Smooth muscle cell (in vitro differentiated cells): ENCODE results near the gene CCNH. TPM values are rescaled to one million over a fixed set of nuclear protein-coding genes. Genes with fewer than 3 reads are reported as not detected.

Source experiments
- DNase-seq: peaks from one replicate; lab custom pipeline; 2025; ENCODE audit not compliant: unreplicated experiment; lab: John Stamatoyannopoulos, UW
- H2AFZ ChIP-seq: fragments of 200-600 bp; sonication (generic); 2 replicates; pipeline ENCODE4 v1.6.0; 2016; ENCODE audit warnings: antibody characterized with exemption, low read depth, mild to moderate bottlenecking
- H3F3A ChIP-seq: fragments of 200-600 bp; sonication (generic); 2 replicates; pipeline ENCODE4 v1.6.0; 2017; ENCODE audit warnings: antibody characterized with exemption, low read depth
- H3K27ac ChIP-seq: fragments of 200-600 bp; sonication (generic); 2 replicates; pipeline ENCODE4 v1.5.1; 2016; ENCODE audit warnings: low read depth, mild to moderate bottlenecking
- H3K27me3 ChIP-seq: fragments of 200-600 bp; sonication (generic); 2 replicates; pipeline ENCODE4 v1.6.1; 2016; ENCODE audit warnings: low read depth, mild to moderate bottlenecking
- H3K36me3 ChIP-seq: fragments of 200-600 bp; sonication (generic); 2 replicates; pipeline ENCODE4 v1.5.1; 2016; ENCODE audit warnings: low read depth
- H3K4me1 ChIP-seq: fragments of 200-600 bp; sonication (generic); 2 replicates; pipeline ENCODE4 v1.5.1; 2016; ENCODE audit warnings: low read depth
- H3K4me2 ChIP-seq: fragments of 200-600 bp; sonication (generic); 2 replicates; pipeline ENCODE4 v1.6.0; 2016; ENCODE audit warnings: mild to moderate bottlenecking
- H3K4me3 ChIP-seq: fragments of 200-600 bp; sonication (generic); 2 replicates; pipeline ENCODE4 v1.5.1; 2016; ENCODE audit warnings: mild to moderate bottlenecking
- H3K79me2 ChIP-seq: fragments of 200-600 bp; sonication (generic); 2 replicates; pipeline ENCODE4 v1.6.0; 2016; ENCODE audit warnings: low read depth, mild to moderate bottlenecking
- H3K9ac ChIP-seq: fragments of 200-600 bp; sonication (generic); 2 replicates; pipeline ENCODE4 v1.6.0; 2016; ENCODE audit warnings: low read depth
- H3K9me3 ChIP-seq: fragments of 200-600 bp; sonication (generic); replicated peaks from 2 replicates; pipeline ENCODE4 v1.5.1; 2016; ENCODE audit warnings: low read depth
- H4K20me1 ChIP-seq: fragments of 200-600 bp; sonication (generic); 2 replicates; pipeline ENCODE4 v1.6.0; 2016; ENCODE audit warnings: low read depth
- WGBS: methylation state at CpG from one replicate; pipeline ENCODE4 v1.1.7; 2016; ENCODE audit warnings: low lambda C conversion rate; 5-methylcytosine and 5-hydroxymethylcytosine counted together
- polyA plus RNA-seq: library from polyadenylated mRNA; unstranded; fragments of >200 nt; fragmentation: Nextera tagmentation; extraction: Ambion mirVana; gene quantifications from 2 replicates; pipeline ENCODE4 v1.2.1, GENCODE V29; 2016
- total RNA-seq: library from RNA; depleted of rRNA; stranded (reverse); fragments of >200 nt; gene quantifications from 2 replicates; pipeline ENCODE4 v1.2.3, GENCODE V29; 2014
- TF ChIP-seq, protein P1 (sequence below): fragments of 200-600 bp; sonication (generic); IDR thresholded peaks from 2 replicates; pipeline ENCODE4 v1.5.1; 2017; ENCODE audit warnings: borderline replicate concordance, mild to moderate bottlenecking, antibody characterized with exemption; ENCODE audit not compliant: insufficient read depth, poor library complexity, severe bottlenecking

Gene CCNH
- total and polyA plus RNA-seq, 2 experiments from 2014 or later = 33.2 to 96.7 TPM

DNA sequence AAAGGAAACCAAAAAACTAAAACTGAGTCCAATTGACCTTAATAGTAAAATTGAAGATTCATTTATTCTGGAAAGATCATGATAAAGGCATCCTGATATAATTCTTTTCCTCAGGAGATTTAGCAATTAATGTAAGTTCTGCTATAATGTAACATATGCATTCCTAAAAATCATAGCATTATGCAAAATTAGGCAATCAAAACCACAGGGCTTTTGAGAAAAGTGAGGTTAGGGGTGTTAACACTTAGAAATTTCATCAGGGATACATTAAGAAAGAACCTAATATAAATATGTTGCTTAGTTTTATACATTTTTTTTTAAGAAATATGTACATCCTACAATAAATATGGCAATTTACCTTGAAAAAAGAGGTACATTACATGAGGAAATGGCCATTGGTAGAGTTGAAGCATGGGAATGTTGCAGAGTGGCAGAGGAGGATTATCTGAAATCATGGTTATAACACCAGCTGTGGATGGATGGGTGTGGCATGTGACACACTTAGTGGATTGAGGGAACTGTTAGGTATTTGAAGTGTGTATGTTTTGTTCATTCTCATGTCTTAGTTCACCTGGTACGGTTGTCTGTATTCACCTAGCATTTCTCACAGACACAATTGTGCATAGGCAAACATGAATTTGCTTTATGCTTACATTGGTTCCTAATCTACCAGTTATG is 51.1 kb downstream of the CCNH start:
- no peaks in the 10 kb centered on the region for H3K4me1 ChIP-seq
- H3K79me2 ChIP-seq = no peaks in the 10 kb centered on the region
- H3K27me3 ChIP-seq = no peaks in the 10 kb centered on the region
- no peak overlapping the region for H3K9ac ChIP-seq
- H3K4me2 ChIP-seq = peak overlapping the region; percentile 37
- H3K4me3 ChIP-seq = no peak overlapping the region
- peaks cover 10% of the 10 kb centered on the region for H4K20me1 ChIP-seq
- TF ChIP-seq, protein P1, sequence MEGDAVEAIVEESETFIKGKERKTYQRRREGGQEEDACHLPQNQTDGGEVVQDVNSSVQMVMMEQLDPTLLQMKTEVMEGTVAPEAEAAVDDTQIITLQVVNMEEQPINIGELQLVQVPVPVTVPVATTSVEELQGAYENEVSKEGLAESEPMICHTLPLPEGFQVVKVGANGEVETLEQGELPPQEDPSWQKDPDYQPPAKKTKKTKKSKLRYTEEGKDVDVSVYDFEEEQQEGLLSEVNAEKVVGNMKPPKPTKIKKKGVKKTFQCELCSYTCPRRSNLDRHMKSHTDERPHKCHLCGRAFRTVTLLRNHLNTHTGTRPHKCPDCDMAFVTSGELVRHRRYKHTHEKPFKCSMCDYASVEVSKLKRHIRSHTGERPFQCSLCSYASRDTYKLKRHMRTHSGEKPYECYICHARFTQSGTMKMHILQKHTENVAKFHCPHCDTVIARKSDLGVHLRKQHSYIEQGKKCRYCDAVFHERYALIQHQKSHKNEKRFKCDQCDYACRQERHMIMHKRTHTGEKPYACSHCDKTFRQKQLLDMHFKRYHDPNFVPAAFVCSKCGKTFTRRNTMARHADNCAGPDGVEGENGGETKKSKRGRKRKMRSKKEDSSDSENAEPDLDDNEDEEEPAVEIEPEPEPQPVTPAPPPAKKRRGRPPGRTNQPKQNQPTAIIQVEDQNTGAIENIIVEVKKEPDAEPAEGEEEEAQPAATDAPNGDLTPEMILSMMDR = no peak
- peak overlapping the region; percentile 57 for H3K27ac ChIP-seq
- no peak for DNase-seq
- 100% methylated on average over 1 of the region's 1 CpG for WGBS
- peaks cover 29% of the 10 kb centered on the region for H3K36me3 ChIP-seq
- peaks cover 11% of the 10 kb centered on the region for H3F3A ChIP-seq
- no peaks in the 10 kb centered on the region for H3K9me3 ChIP-seq
- no peak overlapping the region for H2AFZ ChIP-seq

DNA sequence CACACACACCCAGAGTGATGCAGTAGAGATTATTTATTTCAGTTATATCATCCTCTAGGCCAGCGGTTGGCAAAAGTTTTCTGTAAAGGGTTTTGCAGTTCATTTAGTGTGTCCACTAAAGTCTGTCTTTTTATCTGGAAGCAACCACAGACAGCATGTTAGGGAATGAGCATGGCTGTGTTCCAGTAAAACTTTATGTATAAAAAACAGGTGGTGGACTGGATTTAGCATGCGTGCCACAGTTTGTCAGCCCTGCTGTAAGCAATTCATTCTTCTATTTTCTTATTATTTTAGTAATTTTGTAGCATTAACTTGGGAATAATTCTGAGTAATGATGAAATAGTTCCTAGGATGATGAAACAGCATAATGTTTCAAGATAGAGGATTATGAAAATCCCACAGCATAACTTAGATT is 51.7 kb downstream of the CCNH start:
- no peaks in the 10 kb centered on the region for H3K9me3 ChIP-seq

DNA sequence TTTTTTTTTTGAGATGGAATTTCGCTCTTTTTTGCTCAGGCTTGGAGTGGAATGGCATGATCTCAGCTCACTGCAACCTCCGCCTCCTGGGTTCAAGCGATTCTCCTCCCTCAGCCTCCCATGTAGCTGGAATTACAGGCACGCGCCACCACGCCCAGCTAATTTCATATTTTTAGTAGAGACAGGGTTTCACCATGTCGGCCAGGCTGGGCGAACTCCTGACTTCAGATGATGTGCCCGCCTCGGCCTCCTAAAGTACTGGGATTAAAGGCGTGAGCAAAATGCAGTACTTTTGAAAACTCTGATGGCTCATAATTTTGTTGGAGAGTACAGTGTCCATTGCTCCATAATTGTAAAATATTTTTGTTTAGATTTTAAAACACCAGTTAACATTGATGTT is 52.6 kb downstream of the CCNH start:
- Histone ChIP-seq H3K4me1 (no peaks in the 10 kb centered on the region), H3K4me3 (no peak overlapping the region), H3F3A (peaks cover 11% of the 10 kb centered on the region), H3K79me2 (no peaks in the 10 kb centered on the region), H3K4me2 (no peak overlapping the region), H3K9ac (no peak overlapping the region), H3K36me3 (peaks cover 28% of the 10 kb centered on the region), H3K9me3 (no peaks in the 10 kb centered on the region), H3K27me3 (no peaks in the 10 kb centered on the region), H2AFZ (no peak overlapping the region), H4K20me1 (peaks cover 10% of the 10 kb centered on the region), H3K27ac (peak overlapping the region; percentile 57)
- WGBS = 96% methylated on average over 11 of the region's 11 CpGs
- TF ChIP-seq, protein P1 = no peak
- no peak for DNase-seq

More for the DNA sequence above, 51.7 kb downstream of the CCNH start:
- H3K79me2 ChIP-seq = no peaks in the 10 kb centered on the region
- H4K20me1 ChIP-seq = peaks cover 10% of the 10 kb centered on the region
- no peaks in the 10 kb centered on the region for H3K27me3 ChIP-seq
- H3K27ac ChIP-seq = peak overlapping the region; percentile 57
- H3K9ac ChIP-seq = no peak overlapping the region
- peaks cover 11% of the 10 kb centered on the region for H3F3A ChIP-seq
- H3K36me3 ChIP-seq = peaks cover 24% of the 10 kb centered on the region
- H2AFZ ChIP-seq = no peak overlapping the region
- whole genome bisulfite sequencing = 45% methylated on average over 2 of the region's 2 CpGs
- H3K4me1 ChIP-seq = no peaks in the 10 kb centered on the region
- H3K4me2 ChIP-seq = peak overlapping the region; percentile 37
- DNase-seq = no peak
- no peak overlapping the region for H3K4me3 ChIP-seq
- TF ChIP-seq, protein P1 = no peak

DNA sequence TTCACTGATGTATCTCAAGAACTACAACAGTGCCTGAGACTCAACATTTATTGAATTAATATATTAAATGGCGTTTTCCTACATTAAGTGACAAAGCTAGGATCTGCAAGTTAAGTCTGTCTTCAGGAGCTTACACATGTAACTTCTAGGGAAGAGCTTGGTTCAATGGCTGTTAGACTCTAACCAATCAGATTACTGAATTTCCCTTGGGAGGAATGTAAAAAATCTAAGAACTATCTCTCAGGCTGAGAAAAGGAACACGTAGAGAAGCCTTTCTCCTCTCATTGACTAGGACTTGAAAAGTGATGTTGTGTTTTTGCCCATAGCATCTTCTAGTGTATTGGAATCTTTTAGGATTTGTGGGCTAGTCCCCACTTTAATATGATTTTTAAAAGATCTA is 53.6 kb downstream of the CCNH start:
- peaks cover 35% of the 10 kb centered on the region for H3K36me3 ChIP-seq
- 90% methylated on average over 2 of the region's 2 CpGs for WGBS
- H3K4me2 ChIP-seq = no peak overlapping the region

More for the DNA sequence above, 53.6 kb downstream of the CCNH start:
- DNase-seq = no peak
- TF ChIP-seq, protein P1 = no peak
- no peaks in the 10 kb centered on the region for H3K79me2 ChIP-seq
- no peak overlapping the region for H2AFZ ChIP-seq
- H3K9ac ChIP-seq = no peak overlapping the region
- no peaks in the 10 kb centered on the region for H3K4me1 ChIP-seq
- H4K20me1 ChIP-seq = peaks cover 10% of the 10 kb centered on the region
- H3F3A ChIP-seq = peaks cover 11% of the 10 kb centered on the region
- H3K9me3 ChIP-seq = no peaks in the 10 kb centered on the region
- H3K27ac ChIP-seq = no peak overlapping the region
- no peaks in the 10 kb centered on the region for H3K27me3 ChIP-seq
- H3K4me3 ChIP-seq = no peak overlapping the region
